Activated CD4-positive, alpha-beta T cell treated with anti-CD3 and anti-CD28 coated beads, Interleukin-2, amount 10 ng/mL, durations not matched to agents 7 days and 5 days (primary cell): ENCODE results near the gene INKA1. TPM values are rescaled to one million over a fixed set of nuclear protein-coding genes. Genes with fewer than 3 reads are reported as not detected.
"Not testable (repeated sequence)": the region's sequence is repeated elsewhere in the genome, so short reads cannot be mapped to it uniquely, and the experiment has no call there.

Experiments used
- CTCF ChIA-PET: fragments of 350-600 bp; sonication (Branson Sonifier 250); formaldehyde crosslinking; loops from one replicate; lab custom pipeline; 2021; ENCODE audit warnings: antibody characterized with exemption; lab: Charles Lee
- POLR2A ChIA-PET: fragments of 350-600 bp; sonication (Branson Sonifier 250); formaldehyde crosslinking; loops from one replicate; lab custom pipeline; 2021; ENCODE audit warnings: antibody characterized with exemption; lab: Charles Lee
- DNase-seq: peaks from one replicate; pipeline ENCODE4 v3.0.0-alpha.2; 2020
- H3K27ac Mint-ChIP-seq: one replicate; pipeline ENCODE4 v1.8.0; 2021; ENCODE audit warnings: mild to moderate bottlenecking, moderate library complexity, mixed read lengths
- H3K27me3 Mint-ChIP-seq: one replicate; pipeline ENCODE4 v1.8.0; 2021; ENCODE audit warnings: mixed read lengths
- H3K36me3 Mint-ChIP-seq: one replicate; pipeline ENCODE4 v1.8.0; 2021; ENCODE audit warnings: low read depth, mixed read lengths
- H3K4me1 Mint-ChIP-seq: one replicate; pipeline ENCODE4 v1.8.0; 2021; ENCODE audit warnings: mixed read lengths
- H3K4me3 Mint-ChIP-seq: one replicate; pipeline ENCODE4 v1.8.0; 2021; ENCODE audit warnings: mild to moderate bottlenecking, moderate library complexity, mixed read lengths
- H3K9me3 Mint-ChIP-seq: one replicate; pipeline ENCODE4 v1.8.0; 2021; ENCODE audit warnings: mixed read lengths
- total RNA-seq, 2 experiments: library from RNA; stranded (reverse); gene quantifications; one replicate each; pipeline ENCODE4 v1.2.3, GENCODE V29; 2021

INKA1 gene
- total RNA-seq, 2 experiments from 2014 or later = 0.46 to 0.60 TPM

GRCh38 chr3:49803465-49804140, 542 bp downstream of the INKA1 start:
- DNase-seq = peak; percentile 35
- POLR2A ChIA-PET = interaction anchor here (1.9 kb wide), 1 partner anchor 10 kb away, joined by 4 read pairs; the partner anchor contains the start of gene UBA7
- H3K27ac Mint-ChIP-seq = peak overlapping the region; percentile 57
- H3K36me3 Mint-ChIP-seq = peaks cover 8% of the 10 kb centered on the region
- H3K4me1 Mint-ChIP-seq = peaks cover 38% of the 10 kb centered on the region
- H3K4me3 Mint-ChIP-seq = peak overlapping the region; percentile 78
- no peaks in the 10 kb centered on the region for H3K9me3 Mint-ChIP-seq
- CTCF ChIA-PET = interaction anchor here (0.6 to 3.1 kb wide), 29 partner anchors 8 to 302 kb away, joined by 3 to 48 read pairs (median 5); partner anchors contain the start of genes AMIGO3, IP6K1, MON1A and UBA7
- peaks cover 14% of the 10 kb centered on the region for H3K27me3 Mint-ChIP-seq

DNA sequence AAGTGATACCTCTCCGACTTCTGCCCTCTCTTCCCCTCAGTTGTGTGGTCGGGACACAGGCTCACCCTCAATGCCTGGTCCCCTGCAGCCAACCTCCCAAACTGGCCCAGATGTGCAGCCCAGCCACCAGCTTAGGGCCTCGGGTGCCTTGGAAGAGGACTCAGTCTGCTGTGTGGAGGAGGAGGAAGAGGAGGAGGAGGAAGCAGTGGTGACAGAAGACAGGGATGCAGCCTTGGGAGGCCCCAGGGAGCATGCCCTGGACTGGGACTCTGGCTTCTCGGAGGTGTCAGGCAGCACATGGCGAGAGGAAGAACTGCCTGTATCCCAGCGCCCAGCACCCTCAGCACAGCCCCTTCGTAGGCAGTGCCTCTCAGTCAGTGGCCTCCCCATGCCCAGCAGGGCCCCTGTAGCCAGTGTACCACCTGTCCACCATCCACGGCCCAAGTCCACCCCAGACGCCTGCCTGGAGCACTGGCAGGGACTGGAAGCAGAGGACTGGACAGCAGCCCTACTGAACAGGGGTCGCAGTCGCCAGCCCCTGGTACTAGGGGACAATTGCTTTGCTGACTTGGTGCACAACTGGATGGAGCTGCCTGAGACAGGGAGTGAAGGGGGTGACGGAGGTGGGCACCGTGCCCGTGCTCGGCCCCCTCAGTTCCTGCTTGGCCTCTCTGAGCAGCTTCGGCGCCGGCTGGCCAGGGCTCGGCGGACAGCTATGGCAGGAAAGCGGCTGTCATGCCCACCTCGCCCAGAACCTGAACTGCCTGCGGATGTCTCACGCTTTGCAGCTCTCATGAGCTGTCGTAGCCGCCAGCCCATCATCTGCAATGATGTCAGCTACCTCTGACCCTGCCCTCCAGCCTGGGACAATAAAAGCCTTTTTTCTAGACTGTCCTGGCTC, 1.3 kb downstream of the INKA1 start:
- H3K36me3 Mint-ChIP-seq = peaks cover 14% of the 10 kb centered on the region
- H3K4me3 Mint-ChIP-seq = peak overlapping the region; percentile 78
- H3K27ac Mint-ChIP-seq = no peak overlapping the region
- ChIA-PET CTCF (interaction anchor here (0.7 to 2.5 kb wide), 9 partner anchors 10 to 66 kb away, joined by 3 to 20 read pairs (median 9); partner anchors contain the start of genes IP6K1 and UBA7), POLR2A (interaction anchor here (1.0 to 1.9 kb wide), 2 partner anchors 9 to 35 kb away, joined by 3 to 4 read pairs; partner anchors contain the start of gene UBA7)
- no peaks in the 10 kb centered on the region for H3K9me3 Mint-ChIP-seq
- peaks cover 40% of the 10 kb centered on the region for H3K4me1 Mint-ChIP-seq
- H3K27me3 Mint-ChIP-seq = peaks cover 14% of the 10 kb centered on the region
- DNase-seq = no peak

DNA sequence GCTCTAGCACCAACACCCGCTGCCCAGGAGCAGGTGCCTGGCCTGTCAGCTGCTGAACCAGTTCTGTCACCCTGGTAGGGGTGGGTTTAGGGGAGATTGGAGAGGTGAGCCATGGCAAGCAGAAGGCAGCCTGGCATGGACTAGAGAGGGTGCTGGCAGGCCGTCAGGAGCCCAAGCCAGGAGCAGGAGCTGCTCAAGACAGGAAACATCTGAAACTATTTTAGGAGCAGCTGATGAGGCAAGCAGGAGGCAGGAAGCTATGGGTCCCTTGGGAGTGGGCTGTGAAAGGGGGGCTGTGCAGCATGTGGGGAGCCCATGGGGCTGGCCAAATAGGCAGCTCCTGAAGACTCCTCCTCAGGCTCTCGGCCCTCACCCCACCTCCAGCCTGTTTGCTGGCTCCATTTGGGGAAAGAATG, 2.3 kb downstream of the INKA1 start:
- POLR2A ChIA-PET = interaction anchor here (1.0 kb wide), 1 partner anchor 34 kb away, joined by 3 read pairs; no protein-coding TSS in a partner anchor
- Mint-ChIP-seq H3K27me3 (peaks cover 14% of the 10 kb centered on the region), H3K9me3 (no peaks in the 10 kb centered on the region), H3K27ac (peak overlapping the region; percentile 65), H3K36me3 (peaks cover 22% of the 10 kb centered on the region), H3K4me1 (peaks cover 42% of the 10 kb centered on the region), H3K4me3 (no peak overlapping the region)
- CTCF ChIA-PET = interaction anchor here (0.7 to 1.9 kb wide), 6 partner anchors 11 to 52 kb away, joined by 3 to 9 read pairs (median 3); partner anchors contain the start of gene IP6K1
- no peak for DNase-seq

DNA sequence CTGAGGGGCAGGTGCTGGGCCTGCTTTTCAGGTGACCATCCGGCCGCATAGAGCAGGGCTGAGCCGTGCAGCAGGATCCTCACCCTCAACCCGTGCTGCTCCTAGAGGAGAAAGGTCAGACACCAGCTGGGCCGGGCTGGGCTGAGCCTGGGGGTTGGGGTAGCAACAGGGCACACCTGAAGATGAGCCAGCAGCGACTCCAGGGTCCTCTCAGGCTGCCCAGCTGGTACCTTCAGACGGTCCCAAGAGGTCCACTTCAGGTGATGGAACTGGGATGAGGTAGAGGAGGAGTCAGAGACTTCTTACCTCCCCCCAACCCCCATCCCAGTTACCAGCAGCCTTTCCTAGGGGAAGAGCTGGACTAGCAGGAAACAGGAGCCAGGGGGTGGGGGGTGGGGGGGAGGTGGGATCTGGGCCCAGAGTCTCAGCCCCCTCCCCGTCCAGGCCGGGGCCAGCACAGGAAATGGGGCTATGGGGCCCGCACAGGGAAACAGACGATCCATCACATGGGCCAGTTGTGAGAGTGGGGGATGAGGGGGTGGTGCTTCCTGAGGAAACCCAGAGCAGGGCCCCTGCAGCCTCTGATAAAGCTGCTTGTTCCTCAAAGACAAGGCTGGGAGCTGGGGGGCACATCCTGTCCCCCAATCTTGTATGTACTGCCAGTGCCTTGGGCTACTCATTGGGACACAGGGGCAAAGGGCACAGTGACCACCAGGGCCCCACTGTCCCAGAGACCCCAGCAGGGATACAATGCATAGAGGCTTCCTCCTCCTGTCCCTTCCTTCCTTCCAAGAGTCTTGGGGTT, 3.0 kb downstream of the INKA1 start:
- Mint-ChIP-seq H3K27me3 (peaks cover 12% of the 10 kb centered on the region), H3K36me3 (peaks cover 26% of the 10 kb centered on the region), H3K4me1 (peaks cover 46% of the 10 kb centered on the region), H3K4me3 (no peak overlapping the region), H3K9me3 (no peaks in the 10 kb centered on the region), H3K27ac (peak overlapping the region; percentile 65)
- no peak for DNase-seq
- CTCF ChIA-PET = interaction anchor here (1.0 to 2.6 kb wide), 5 partner anchors 11 to 51 kb away, joined by 3 to 10 read pairs (median 4); no protein-coding TSS in a partner anchor
- POLR2A ChIA-PET = no interaction called here

- Mint-ChIP-seq H3K4me3 (no peak overlapping the region), H3K4me1 (peaks cover 52% of the 10 kb centered on the region), H3K27me3 (peaks cover 5% of the 10 kb centered on the region), H3K9me3 (no peaks in the 10 kb centered on the region), H3K36me3 (peaks cover 32% of the 10 kb centered on the region), H3K27ac (no peak overlapping the region)
- no peak for DNase-seq
- ChIA-PET POLR2A (no interaction called here), CTCF (interaction anchor here (0.5 to 2.6 kb wide), 5 partner anchors 10 to 32 kb away, joined by 3 to 10 read pairs (median 4); no protein-coding TSS in a partner anchor)
These were observed 3.8 kb downstream of the INKA1 start for GRCh38 chr3:49806850-49807249.

- Mint-ChIP-seq H3K27me3 (no peaks in the 10 kb centered on the region), H3K4me1 (peaks cover 54% of the 10 kb centered on the region), H3K36me3 (peaks cover 36% of the 10 kb centered on the region), H3K27ac (peak overlapping the region; percentile 50), H3K4me3 (no peak overlapping the region), H3K9me3 (no peaks in the 10 kb centered on the region)
- no peak for DNase-seq
- ChIA-PET CTCF (interaction anchor here (0.5 to 2.6 kb wide), 4 partner anchors 10 to 32 kb away, joined by 3 to 10 read pairs (median 4); no protein-coding TSS in a partner anchor), POLR2A (no interaction called here)
These were observed 4.5 kb downstream of the INKA1 start for GRCh38 chr3:49807431-49808114.

- peaks cover 44% of the 10 kb centered on the region for H3K4me1 Mint-ChIP-seq
- no peak for DNase-seq
- ChIA-PET CTCF (interaction anchor here (1.0 to 3.2 kb wide), 6 partner anchors 10 to 274 kb away, joined by 3 to 20 read pairs (median 4); partner anchors contain the start of gene INKA1), POLR2A (interaction anchor here (1.0 to 1.2 kb wide), 2 partner anchors 10 to 26 kb away, joined by 3 to 4 read pairs; partner anchors contain the start of gene INKA1)
- H3K36me3 Mint-ChIP-seq = peaks cover 32% of the 10 kb centered on the region
- H3K4me3 Mint-ChIP-seq = peak overlapping the region; percentile 99
- no peaks in the 10 kb centered on the region for H3K9me3 Mint-ChIP-seq
- peak overlapping the region; percentile 98 for H3K27ac Mint-ChIP-seq
- no peaks in the 10 kb centered on the region for H3K27me3 Mint-ChIP-seq
These were observed 9.9 kb downstream of the INKA1 start for GRCh38 chr3:49812916-49813496.

DNA sequence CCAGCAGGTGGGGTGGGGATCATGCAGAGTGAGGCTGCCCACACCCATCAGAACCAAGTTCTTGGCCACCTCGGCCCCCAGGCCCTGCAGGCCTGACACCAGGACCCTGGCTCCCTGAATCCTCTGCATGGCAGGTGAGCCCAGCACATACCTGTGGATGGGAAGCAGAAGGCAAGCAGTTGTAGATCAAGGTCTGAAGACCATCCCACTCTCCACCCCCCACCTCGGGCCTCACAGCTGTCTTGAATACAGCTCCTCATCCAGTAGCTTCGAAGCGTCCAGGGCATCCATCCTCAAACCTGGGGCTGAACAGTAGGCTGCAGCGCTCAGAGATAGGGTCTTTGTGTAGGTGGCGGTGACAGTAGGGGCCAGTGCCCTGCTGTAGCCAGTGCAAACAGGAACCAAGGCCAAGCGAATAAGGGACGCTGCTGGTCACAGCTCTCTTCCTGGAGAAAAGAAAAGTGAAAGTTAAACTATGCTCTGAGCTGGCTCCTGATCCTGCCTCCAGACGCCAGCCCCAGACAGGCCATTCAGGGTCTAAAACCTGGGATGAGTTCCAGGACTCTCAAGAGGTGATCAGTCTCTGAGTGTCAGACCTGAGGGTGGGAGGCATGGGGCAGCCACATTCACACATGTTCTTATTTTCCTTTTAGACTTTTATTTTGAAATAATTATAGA, 10.6 kb downstream of the INKA1 start, which contains the start of gene UBA7:
TSS of gene UBA7 (minus strand) at position 457 of the 678 bp plus-strand sequence. CDS start at position 291, 166 bp downstream.
- H3K27ac Mint-ChIP-seq = peak within 1 kb of the TSS; percentile 98
- H3K36me3 Mint-ChIP-seq = peaks cover 30% of the 10 kb centered on the region
- DNase-seq = peak; percentile 59
- ChIA-PET CTCF (interaction anchor here (1.0 to 3.2 kb wide), 3 partner anchors 11 to 274 kb away, joined by 3 to 20 read pairs (median 3); partner anchors contain the start of gene INKA1), POLR2A (interaction anchor here (1.0 to 1.2 kb wide), 2 partner anchors 11 to 25 kb away, joined by 3 to 4 read pairs; partner anchors contain the start of gene INKA1)
- peaks cover 39% of the 10 kb centered on the region for H3K4me1 Mint-ChIP-seq
- no peaks in the 10 kb centered on the region for H3K27me3 Mint-ChIP-seq
- H3K4me3 Mint-ChIP-seq = peak within 1 kb of the TSS; percentile 99
- H3K9me3 Mint-ChIP-seq = no peaks in the 10 kb centered on the region

DNA sequence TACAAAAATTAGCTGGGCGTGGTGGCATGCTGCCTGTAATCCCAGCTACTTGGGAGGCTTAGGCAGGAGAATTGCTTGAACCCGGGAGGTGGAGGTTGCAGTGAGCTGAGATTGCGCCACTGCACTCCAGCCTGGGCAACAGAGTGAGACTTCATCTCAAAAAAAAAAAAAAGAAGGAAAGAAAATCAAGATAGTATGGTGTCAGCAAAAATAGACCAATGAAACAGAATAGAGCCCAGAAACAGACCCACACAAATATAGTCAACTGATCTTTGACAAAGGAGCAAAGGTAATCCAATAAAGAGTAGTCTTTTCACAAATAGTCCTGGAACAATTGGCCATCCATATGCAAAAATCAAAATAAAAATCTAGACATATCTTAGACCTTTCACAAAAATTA, 20.1 kb downstream of the INKA1 start:
- H3K4me1 Mint-ChIP-seq, H3K27me3 Mint-ChIP-seq, H3K9me3 Mint-ChIP-seq, POLR2A ChIA-PET, H3K27ac Mint-ChIP-seq, H3K36me3 Mint-ChIP-seq, DNase-seq, H3K4me3 Mint-ChIP-seq: not testable (repeated sequence)
- CTCF ChIA-PET = interaction anchor here (0.7 kb wide), 1 partner anchor 14 kb away, joined by 3 read pairs; no protein-coding TSS in a partner anchor

GRCh38 chr3:49826016-49826415, 23.0 kb downstream of the INKA1 start:
- H3K27ac Mint-ChIP-seq = no peak overlapping the region
- peaks cover 8% of the 10 kb centered on the region for H3K36me3 Mint-ChIP-seq
- H3K27me3 Mint-ChIP-seq = no peaks in the 10 kb centered on the region
- H3K4me3 Mint-ChIP-seq = no peak overlapping the region
- no peaks in the 10 kb centered on the region for H3K4me1 Mint-ChIP-seq
- DNase-seq = no peak
- CTCF ChIA-PET = interaction anchor here (1.0 to 2.5 kb wide), 3 partner anchors 11 to 23 kb away, joined by 3 to 9 read pairs (median 4); partner anchors contain the start of gene INKA1
- POLR2A ChIA-PET = no interaction called here
- no peaks in the 10 kb centered on the region for H3K9me3 Mint-ChIP-seq
